Neuron (in vitro differentiated cells): Measurements from ENCODE around the gene SUPT7L.

Experiments
- H2AFZ ChIP-seq: one replicate; pipeline ENCODE4 v1.6.1; 2013; ENCODE audit warnings: low read depth, mild to moderate bottlenecking, inconsistent platforms, low read length, moderate library complexity
- H3K27me3 ChIP-seq: one replicate; pipeline ENCODE4 v1.6.1; 2013; ENCODE audit warnings: low read length; ENCODE audit not compliant: insufficient read depth
- H3K36me3 ChIP-seq: one replicate; pipeline ENCODE4 v1.6.1; 2013; ENCODE audit warnings: low read length; ENCODE audit not compliant: insufficient read depth
- H3K4me1 ChIP-seq: one replicate; pipeline ENCODE4 v1.6.1; 2013; ENCODE audit warnings: low read length; ENCODE audit not compliant: insufficient read depth
- H3K4me3 ChIP-seq: 2 replicates; pipeline ENCODE4 v1.5.1; 2013; ENCODE audit warnings: mild to moderate bottlenecking, low read length, moderate library complexity
- H3K9me3 ChIP-seq: one replicate; pipeline ENCODE4 v1.6.1; 2013; ENCODE audit warnings: low read length

The SUPT7L gene

GRCh38 chr2:27663285-27664153, at the start of gene SUPT7L, which contains the start of gene SLC4A1AP:
Gene SUPT7L, minus strand, starts transcription at chr2:27663614. Its CDS starts 1,422 bp downstream, at chr2:27662192.
Gene SLC4A1AP, plus strand, starts transcription at chr2:27663889. Its CDS starts 26 bp downstream, at chr2:27663915.
- Histone ChIP-seq H2AFZ (peak within 1 kb of the TSS; percentile 76), H3K4me1 (peaks cover 20% of the 10 kb centered on the region), H3K9me3 (no peaks in the 10 kb centered on the region), H3K4me3 (peak within 1 kb of the TSS; percentile 62), H3K36me3 (peaks cover 44% of the 10 kb centered on the region), H3K27me3 (no peaks in the 10 kb centered on the region)

- Histone ChIP-seq H3K4me3 (no peak overlapping the region), H3K4me1 (peaks cover 11% of the 10 kb centered on the region), H2AFZ (no peak overlapping the region), H3K36me3 (no peaks in the 10 kb centered on the region), H3K9me3 (no peaks in the 10 kb centered on the region), H3K27me3 (peaks cover 21% of the 10 kb centered on the region)
Measured at GRCh38 chr2:27713201-27713600, 49.8 kb upstream of the SUPT7L start.

- Histone ChIP-seq H3K4me1 (peaks cover 11% of the 10 kb centered on the region), H3K9me3 (no peaks in the 10 kb centered on the region), H2AFZ (no peak overlapping the region), H3K4me3 (no peak overlapping the region), H3K36me3 (no peaks in the 10 kb centered on the region), H3K27me3 (peaks cover 20% of the 10 kb centered on the region)
Measured at GRCh38 chr2:27712522-27712921, 49.1 kb upstream of the SUPT7L start.

GRCh38 chr2:27711804-27712203, 48.4 kb upstream of the SUPT7L start:
- Histone ChIP-seq H3K36me3 (no peaks in the 10 kb centered on the region), H3K4me3 (no peak overlapping the region), H3K9me3 (no peaks in the 10 kb centered on the region), H3K27me3 (peaks cover 15% of the 10 kb centered on the region), H3K4me1 (peaks cover 11% of the 10 kb centered on the region), H2AFZ (no peak overlapping the region)

- Histone ChIP-seq H3K4me3 (no peak overlapping the region), H3K27me3 (peaks cover 8% of the 10 kb centered on the region), H2AFZ (no peak overlapping the region), H3K4me1 (peaks cover 7% of the 10 kb centered on the region), H3K36me3 (no peaks in the 10 kb centered on the region), H3K9me3 (no peaks in the 10 kb centered on the region)
Measured at GRCh38 chr2:27710640-27711430, 47.4 kb upstream of the SUPT7L start.

- no peak overlapping the region for H3K4me3 ChIP-seq
- H3K27me3 ChIP-seq, result peaks cover 8% of the 10 kb centered on the region
- H3K36me3 ChIP-seq, result no peaks in the 10 kb centered on the region
- H2AFZ ChIP-seq, result no peak overlapping the region
- no peaks in the 10 kb centered on the region for H3K9me3 ChIP-seq
- peaks cover 2% of the 10 kb centered on the region for H3K4me1 ChIP-seq
Measured at GRCh38 chr2:27709960-27710575, 46.7 kb upstream of the SUPT7L start.

- peaks cover 5% of the 10 kb centered on the region for H3K27me3 ChIP-seq
- H2AFZ ChIP-seq, result no peak overlapping the region
- H3K4me3 ChIP-seq, result no peak overlapping the region
- H3K4me1 ChIP-seq, result no peaks in the 10 kb centered on the region
- no peaks in the 10 kb centered on the region for H3K9me3 ChIP-seq
- H3K36me3 ChIP-seq, result no peaks in the 10 kb centered on the region
Measured at GRCh38 chr2:27709326-27709725, 45.9 kb upstream of the SUPT7L start.

- Histone ChIP-seq H2AFZ (no peak overlapping the region), H3K4me1 (peaks cover 2% of the 10 kb centered on the region)
Measured at GRCh38 chr2:27708666-27709065, 45.3 kb upstream of the SUPT7L start.

GRCh38 chr2:27708257-27708654, 44.8 kb upstream of the SUPT7L start:
- no peak overlapping the region for H2AFZ ChIP-seq
- H3K9me3 ChIP-seq, result no peaks in the 10 kb centered on the region
- H3K27me3 ChIP-seq, result peaks cover 3% of the 10 kb centered on the region
- H3K4me1 ChIP-seq, result peaks cover 2% of the 10 kb centered on the region
- no peaks in the 10 kb centered on the region for H3K36me3 ChIP-seq
- no peak overlapping the region for H3K4me3 ChIP-seq

More at GRCh38 chr2:27708666-27709065, 45.3 kb upstream of the SUPT7L start:
- H3K27me3 ChIP-seq, result peaks cover 3% of the 10 kb centered on the region
- H3K36me3 ChIP-seq, result no peaks in the 10 kb centered on the region
- no peaks in the 10 kb centered on the region for H3K9me3 ChIP-seq
- H3K4me3 ChIP-seq, result no peak overlapping the region

GRCh38 chr2:27707462-27708256, 44.2 kb upstream of the SUPT7L start:
- Histone ChIP-seq H3K36me3 (no peaks in the 10 kb centered on the region), H3K27me3 (no peaks in the 10 kb centered on the region), H3K4me3 (no peak overlapping the region), H3K4me1 (peaks cover 2% of the 10 kb centered on the region), H2AFZ (no peak overlapping the region), H3K9me3 (no peaks in the 10 kb centered on the region)

GRCh38 chr2:27705851-27706622, 42.6 kb upstream of the SUPT7L start:
- H3K36me3 ChIP-seq, result no peaks in the 10 kb centered on the region
- H3K9me3 ChIP-seq, result no peaks in the 10 kb centered on the region
- no peak overlapping the region for H2AFZ ChIP-seq
- H3K27me3 ChIP-seq, result no peaks in the 10 kb centered on the region
- no peak overlapping the region for H3K4me3 ChIP-seq
- H3K4me1 ChIP-seq, result peaks cover 9% of the 10 kb centered on the region
